Stimulated activated CD4-positive, alpha-beta T cell treated with anti-CD3 and anti-CD28 coated beads, Interleukin-1b, Interleukin-23, amount 100 ng/mL, for 48 hours (primary cell): ENCODE results near the gene LAGE3.

ENCODE experiments used
- DNase-seq: peaks from one replicate; pipeline ENCODE4 v3.0.0-alpha.2; 2020

Gene LAGE3

GRCh38 chrX:154431341-154431740, 47.7 kb downstream of the LAGE3 start:
- DNase-seq: no peak

GRCh38 chrX:154430916-154431315, 48.2 kb downstream of the LAGE3 start:
- no peak for DNase-seq

- DNase-seq: no peak
Observed at GRCh38 chrX:154430479-154430878, 48.6 kb downstream of the LAGE3 start.

GRCh38 chrX:154429711-154430110, 49.4 kb downstream of the LAGE3 start:
- no peak for DNase-seq

- DNase-seq: peak; percentile 91
Observed at GRCh38 chrX:154428176-154429171, 50.6 kb downstream of the LAGE3 start, which contains the start of gene ATP6AP1. Gene ATP6AP1 (plus strand): TSS chrX:154428677. CDS start chrX:154428693, 16 bp downstream.
